Thoracic aorta (tissue), 2 donors: ENCODE data around the gene TMEM33. TPM values are rescaled to one million over a fixed set of nuclear protein-coding genes. Genes with fewer than 3 reads are reported as not detected.

ENCODE experiments used
- ATAC-seq: fragments of 150-250 bp; one replicate; pipeline ENCODE4 v1.8.0; 2017; ENCODE audit warnings: low read depth; ENCODE audit not compliant: insufficient number of reproducible peaks, low FRiP score
- DNase-seq: peaks from one replicate; pipeline ENCODE4 v3.0.0-alpha.2; 2020; ENCODE audit warnings: low spot score
- H3K27ac ChIP-seq, 2 donors: fragments of 200-600 bp; sonication (generic); 1 replicate in 1 of 2; 2 replicates in 1 of 2; pipeline ENCODE4 v1.5.1; 2016; ENCODE audit warnings: mild to moderate bottlenecking in 2 of 2, moderate library complexity in 2 of 2
- H3K27me3 ChIP-seq: fragments of 200-600 bp; sonication (generic); replicated peaks from 2 replicates; pipeline ENCODE4 v1.6.0; 2016; ENCODE audit warnings: mild to moderate bottlenecking; ENCODE audit not compliant: insufficient read depth
- H3K36me3 ChIP-seq: fragments of 200-600 bp; sonication (generic); one replicate; pipeline ENCODE4 v1.5.1; 2016
- H3K4me1 ChIP-seq, 2 donors: fragments of 200-600 bp; sonication (generic); 1 replicate in 1 of 2; 2 replicates in 1 of 2; pipeline versions ENCODE4 v1.5.1 to v1.6.0; 2016; ENCODE audit warnings: low read depth in 2 of 2, mild to moderate bottlenecking in 1 of 2; ENCODE audit not compliant: control insufficient read depth in 1 of 2
- H3K4me3 ChIP-seq: fragments of 200-600 bp; sonication (generic); 2 replicates; pipeline ENCODE4 v1.5.1; 2016; ENCODE audit warnings: mild to moderate bottlenecking
- H3K9me3 ChIP-seq: fragments of 200-600 bp; sonication (generic); 2 replicates; pipeline ENCODE4 v1.5.1; 2016
- total RNA-seq, 2 donors: library from RNA; depleted of rRNA; stranded (reverse); fragments of >200 nt; gene quantifications; one replicate each; pipeline versions ENCODE4 v1.1.0 to v1.2.3, GENCODE V29; 2016
- TF ChIP-seq, protein P1 (sequence below): fragments of 200-600 bp; sonication (generic); IDR thresholded peaks from one replicate; pipeline ENCODE4 v1.5.1; 2019; ENCODE audit warnings: antibody characterized with exemption

Gene TMEM33
- total RNA-seq, 2 donors from 2014 or later: 20.0 to 32.3 TPM

GRCh38 chr4:41930139-41930831 lies 4.9 kb upstream of the TMEM33 start:
- DNase-seq: no peak
- H3K4me3 ChIP-seq: no peak overlapping the region
- H3K27ac ChIP-seq: no peak overlapping the region
- TF ChIP-seq, protein P1, sequence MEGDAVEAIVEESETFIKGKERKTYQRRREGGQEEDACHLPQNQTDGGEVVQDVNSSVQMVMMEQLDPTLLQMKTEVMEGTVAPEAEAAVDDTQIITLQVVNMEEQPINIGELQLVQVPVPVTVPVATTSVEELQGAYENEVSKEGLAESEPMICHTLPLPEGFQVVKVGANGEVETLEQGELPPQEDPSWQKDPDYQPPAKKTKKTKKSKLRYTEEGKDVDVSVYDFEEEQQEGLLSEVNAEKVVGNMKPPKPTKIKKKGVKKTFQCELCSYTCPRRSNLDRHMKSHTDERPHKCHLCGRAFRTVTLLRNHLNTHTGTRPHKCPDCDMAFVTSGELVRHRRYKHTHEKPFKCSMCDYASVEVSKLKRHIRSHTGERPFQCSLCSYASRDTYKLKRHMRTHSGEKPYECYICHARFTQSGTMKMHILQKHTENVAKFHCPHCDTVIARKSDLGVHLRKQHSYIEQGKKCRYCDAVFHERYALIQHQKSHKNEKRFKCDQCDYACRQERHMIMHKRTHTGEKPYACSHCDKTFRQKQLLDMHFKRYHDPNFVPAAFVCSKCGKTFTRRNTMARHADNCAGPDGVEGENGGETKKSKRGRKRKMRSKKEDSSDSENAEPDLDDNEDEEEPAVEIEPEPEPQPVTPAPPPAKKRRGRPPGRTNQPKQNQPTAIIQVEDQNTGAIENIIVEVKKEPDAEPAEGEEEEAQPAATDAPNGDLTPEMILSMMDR: no peak
- no peaks in the 10 kb centered on the region for H3K27me3 ChIP-seq
- H3K36me3 ChIP-seq: no peaks in the 10 kb centered on the region
- no peaks in the 10 kb centered on the region for H3K4me1 ChIP-seq
- ATAC-seq: no peak
- no peaks in the 10 kb centered on the region for H3K9me3 ChIP-seq

DNA sequence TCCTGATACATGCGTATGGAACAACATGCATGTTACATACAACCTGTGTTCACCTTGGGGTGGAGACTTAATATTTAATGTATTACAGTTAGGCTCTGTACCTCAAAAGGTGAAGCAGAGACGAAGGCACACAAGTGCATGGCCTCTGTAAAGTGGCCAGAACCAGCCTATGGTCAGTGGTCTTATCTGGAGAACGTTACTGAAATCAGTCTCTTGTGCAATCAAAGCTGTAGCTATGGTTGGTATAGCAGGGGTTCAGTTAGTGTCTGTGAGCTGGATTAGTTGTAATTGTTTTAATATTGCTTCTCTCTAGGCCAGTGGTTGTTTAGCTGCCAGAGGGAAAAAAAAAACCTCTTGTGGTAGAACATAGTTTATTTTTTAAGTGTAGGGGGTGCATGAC lies 2.2 kb upstream of the TMEM33 start:
- Histone ChIP-seq H3K36me3 (no peaks in the 10 kb centered on the region), H3K27me3 (no peaks in the 10 kb centered on the region), H3K4me3 (no peak overlapping the region), H3K9me3 (no peaks in the 10 kb centered on the region), H3K27ac (no peak overlapping the region), H3K4me1 (peaks cover 12 to 20% of the 10 kb centered on the region in 2 donors)
- TF ChIP-seq, protein P1: no peak
- DNase-seq (no peak), ATAC-seq (no peak)

DNA sequence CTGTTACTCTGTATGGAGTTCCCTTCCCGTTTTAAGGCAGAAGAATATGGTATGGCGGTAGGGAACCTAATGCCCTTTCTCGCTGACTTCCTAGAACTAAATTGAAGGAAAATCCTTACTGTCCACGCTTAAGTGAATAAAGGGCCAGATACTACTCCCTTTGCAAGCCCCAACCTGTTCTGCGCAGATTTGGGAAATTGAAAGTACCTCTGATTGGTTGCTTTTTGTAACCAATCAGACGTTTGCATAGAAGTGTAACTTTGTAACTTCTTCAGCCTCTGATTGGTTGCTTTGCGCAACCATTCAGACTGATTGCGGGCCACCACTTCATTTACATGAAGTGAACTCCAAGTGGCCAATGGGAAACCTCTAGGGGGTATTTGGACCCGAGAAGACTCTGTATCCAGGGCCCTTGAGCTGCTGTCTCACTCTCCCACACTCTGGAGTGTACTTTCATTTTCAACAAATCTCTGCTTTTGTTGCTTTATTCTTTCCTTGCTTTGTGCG lies 1.2 kb upstream of the TMEM33 start:
- no peak for ATAC-seq
- Histone ChIP-seq H3K4me1 (peaks cover 12 to 21% of the 10 kb centered on the region in 2 donors), H3K27me3 (no peaks in the 10 kb centered on the region), H3K4me3 (peak overlapping the region; percentile 82), H3K27ac (peak overlapping the region in 1 of 2 donors; percentile 40), H3K36me3 (peaks cover 2% of the 10 kb centered on the region), H3K9me3 (no peaks in the 10 kb centered on the region)
- TF ChIP-seq, protein P1: no peak
- no peak for DNase-seq

DNA sequence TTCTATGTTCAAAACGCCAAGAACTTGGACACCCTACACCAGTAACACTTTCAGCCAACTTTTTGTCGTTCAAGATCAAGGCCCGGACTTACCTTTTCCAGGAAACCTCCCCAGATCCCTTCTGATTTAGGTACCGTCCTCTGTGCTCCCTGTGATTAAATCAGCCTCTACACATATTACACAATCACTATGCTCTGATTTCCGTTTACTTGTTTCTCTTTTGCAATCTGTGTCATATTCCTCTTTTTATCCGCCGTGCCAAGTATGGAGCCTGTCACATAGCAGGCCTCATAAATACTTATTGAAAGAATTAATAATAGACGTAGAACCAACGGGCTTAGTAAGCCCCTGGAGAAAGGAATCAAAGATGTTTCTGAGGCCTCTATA lies 722 bp upstream of the TMEM33 start:
- no peaks in the 10 kb centered on the region for H3K27me3 ChIP-seq
- no peaks in the 10 kb centered on the region for H3K9me3 ChIP-seq
- no peak for DNase-seq
- ATAC-seq: no peak
- H3K4me3 ChIP-seq: peak overlapping the region; percentile 82
- peak overlapping the region in 1 of 2 donors; percentile 40 for H3K27ac ChIP-seq
- H3K4me1 ChIP-seq: peaks cover 12 to 21% of the 10 kb centered on the region in 2 donors
- TF ChIP-seq, protein P1: no peak
- peaks cover 4% of the 10 kb centered on the region for H3K36me3 ChIP-seq

DNA sequence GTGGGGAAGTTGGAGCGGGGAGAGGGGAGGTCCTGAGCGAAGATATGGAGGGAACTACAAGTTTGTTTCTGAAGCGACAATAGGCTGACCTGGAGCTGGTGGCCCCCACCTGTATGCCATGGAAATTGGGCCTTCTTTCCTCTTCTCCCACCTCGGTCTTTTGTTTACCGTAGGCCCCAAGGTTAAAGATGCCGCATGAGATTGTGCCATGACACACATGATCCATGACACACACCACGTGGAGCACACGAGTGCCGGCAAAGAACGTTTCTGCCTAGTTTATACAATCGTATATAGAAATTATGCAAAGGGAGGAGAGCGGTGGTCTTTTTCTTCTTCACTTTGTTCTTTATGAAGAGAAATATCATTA lies 408 bp downstream of the TMEM33 start:
- H3K4me3 ChIP-seq: peak overlapping the region; percentile 82
- TF ChIP-seq, protein P1: no peak
- peaks cover 4% of the 10 kb centered on the region for H3K36me3 ChIP-seq
- peak overlapping the region; percentile 40 to 44 for H3K27ac ChIP-seq
- ATAC-seq: no peak
- no peaks in the 10 kb centered on the region for H3K9me3 ChIP-seq
- H3K4me1 ChIP-seq: peaks cover 12 to 21% of the 10 kb centered on the region in 2 donors
- H3K27me3 ChIP-seq: no peaks in the 10 kb centered on the region
- no peak for DNase-seq
